ENCODE results near the gene PPP2R1B.
A peak's percentile ranks its signal among the peaks of the same experiment; 100 is the strongest.
"Not testable (repeated sequence)": the region's sequence is repeated elsewhere in the genome, so short reads cannot be mapped to it uniquely, and the experiment has no call there.

The PPP2R1B gene

DNA sequence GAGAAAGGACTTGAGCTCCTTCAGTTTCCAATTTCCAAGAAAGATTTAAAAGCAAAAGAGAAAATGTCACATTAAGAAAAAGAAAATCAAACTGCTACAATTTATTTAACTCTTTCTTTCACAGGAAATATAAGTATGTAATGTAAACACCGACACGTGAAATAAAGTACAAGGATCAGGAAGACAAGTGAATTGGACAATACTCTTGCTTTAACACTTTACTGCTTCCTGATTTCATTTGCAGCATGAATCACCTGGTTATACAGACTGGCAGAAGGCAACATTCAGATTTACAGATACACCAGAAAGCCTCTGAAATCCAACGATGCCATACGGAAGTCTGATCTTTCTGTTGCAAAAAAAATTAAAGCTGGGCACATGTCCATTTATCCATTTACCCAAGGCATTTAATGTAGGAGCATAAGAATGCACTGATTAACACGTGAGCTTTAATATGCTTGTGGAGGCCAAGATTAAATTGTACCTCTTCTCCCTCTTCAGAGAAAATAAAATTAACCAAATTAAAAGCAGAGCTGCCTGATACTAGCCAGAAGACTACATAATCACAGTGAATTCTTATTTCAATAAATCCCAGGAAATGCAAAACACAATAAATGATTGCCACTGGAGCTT is 16.0 kb upstream of the PPP2R1B start:
- DNase-seq = no peak

DNA sequence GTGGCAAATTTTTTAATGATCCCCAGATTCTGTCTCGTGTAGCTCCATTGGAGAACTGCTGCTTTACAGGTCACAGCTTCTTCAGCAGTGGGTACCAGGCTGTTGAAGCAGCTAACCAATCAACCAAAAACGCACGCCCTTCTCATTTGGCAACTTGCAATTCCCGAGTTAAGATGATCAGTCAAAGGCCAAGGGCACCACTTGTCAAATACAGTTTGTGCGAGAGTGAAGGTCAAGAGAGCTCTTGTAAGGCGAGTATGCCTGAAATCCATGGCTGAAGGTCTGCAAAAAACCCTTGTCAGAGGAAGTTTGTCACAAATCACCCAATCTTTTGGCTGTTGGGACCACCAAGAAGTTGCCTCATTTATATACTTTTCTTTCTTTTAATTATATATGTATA is 12.9 kb upstream of the PPP2R1B start:
- DNase-seq = no peak

DNA sequence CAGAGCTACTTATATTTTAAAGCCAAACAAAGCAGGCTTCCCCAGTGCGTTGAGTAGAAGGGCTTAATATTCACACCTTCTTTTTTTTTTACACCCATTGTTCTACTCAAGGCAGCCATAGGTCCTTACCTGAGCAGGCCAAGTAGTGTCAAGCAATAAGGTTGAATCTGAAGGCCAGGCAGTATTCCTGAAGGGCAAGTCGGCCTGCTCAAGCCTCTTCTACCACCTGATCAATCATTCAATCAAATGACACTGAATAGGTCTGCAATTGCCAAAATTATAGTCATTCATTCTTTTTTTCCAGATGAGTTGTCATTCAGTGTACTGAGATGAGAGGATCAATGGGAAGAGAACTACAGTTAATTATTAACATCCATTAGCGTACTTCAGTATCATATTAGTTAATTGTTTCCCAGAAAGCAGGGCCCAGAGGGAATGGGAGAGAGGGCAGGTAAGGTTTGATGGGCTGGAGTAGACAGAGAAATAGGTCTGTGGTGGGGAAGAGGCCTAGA is 11.9 kb upstream of the PPP2R1B start:
- no peak for DNase-seq

DNA sequence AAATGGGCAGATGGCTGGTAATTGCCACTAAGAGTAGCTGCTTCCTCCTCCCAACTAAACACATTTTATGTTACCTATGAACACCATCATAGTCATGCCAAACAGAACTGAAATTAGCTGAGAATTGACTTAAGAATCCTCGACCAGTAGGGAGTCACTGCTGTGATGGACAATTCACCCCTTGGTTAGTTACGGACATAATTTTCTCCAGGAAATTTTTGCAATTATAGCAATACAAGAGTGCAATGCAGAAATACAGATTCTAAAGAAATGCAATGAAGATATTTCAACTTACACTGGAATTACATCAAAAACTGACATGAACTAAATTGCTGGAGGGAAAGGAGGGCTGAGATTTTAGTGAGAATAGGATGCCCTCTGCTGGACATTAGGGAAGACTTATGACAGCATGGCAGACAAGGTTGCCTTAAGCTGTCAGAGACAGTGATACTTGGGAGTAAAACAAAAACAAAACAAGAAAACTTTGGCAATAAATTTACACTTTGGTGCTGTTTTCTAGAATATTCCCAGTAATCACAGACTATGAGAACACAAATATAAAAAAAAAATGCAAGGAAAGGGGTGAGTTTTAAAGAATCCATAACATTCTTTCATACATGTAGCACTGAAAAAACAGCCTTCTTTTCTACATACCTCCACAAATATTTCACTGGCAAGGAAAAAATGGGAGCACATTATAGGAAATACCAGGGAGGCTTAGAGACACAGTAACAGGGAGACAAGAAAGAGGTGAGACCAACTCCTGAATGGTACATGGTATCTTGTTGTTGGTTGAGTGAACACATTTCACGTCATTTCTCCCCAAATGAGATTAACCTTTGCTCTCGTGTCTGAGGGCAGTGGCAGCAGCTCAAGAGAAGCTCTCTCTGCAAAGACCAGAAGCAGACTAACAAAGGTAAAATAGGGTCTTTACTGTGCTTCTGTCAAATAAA is 11.2 kb upstream of the PPP2R1B start:
- DNase-seq = peak; percentile 64

DNA sequence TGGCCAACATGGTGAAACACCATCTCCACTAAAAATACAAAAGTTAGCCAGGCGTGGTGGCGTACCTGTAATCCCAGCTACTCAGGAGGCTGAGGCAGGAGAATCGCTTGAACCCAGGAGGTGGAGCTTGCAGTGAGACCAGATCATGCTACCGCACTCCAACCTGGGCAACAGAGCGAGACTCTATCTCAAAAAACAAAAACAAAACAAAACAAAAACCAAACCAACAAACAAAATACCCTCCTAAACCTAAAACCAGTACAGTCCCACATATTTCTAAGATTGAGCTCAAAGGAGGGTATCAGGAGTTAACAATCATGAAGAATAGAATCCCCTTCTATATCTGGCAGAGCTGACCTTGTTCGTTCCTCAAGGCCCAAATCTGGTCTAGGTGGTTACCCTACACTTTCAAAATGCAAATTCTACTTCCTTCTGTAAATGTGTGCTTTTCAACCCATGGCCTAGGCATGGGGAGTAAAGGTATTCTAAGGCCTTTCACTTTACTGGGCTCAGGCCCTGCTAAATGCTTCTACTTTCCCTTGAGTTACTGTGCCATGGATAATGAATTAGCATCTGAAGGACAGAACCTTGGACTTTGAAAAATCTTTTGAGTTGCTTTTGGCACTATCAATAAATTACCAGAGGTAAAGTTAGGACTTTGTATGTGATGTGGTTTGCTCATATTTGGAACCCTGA is 10.4 kb upstream of the PPP2R1B start:
- DNase-seq = no peak

DNA sequence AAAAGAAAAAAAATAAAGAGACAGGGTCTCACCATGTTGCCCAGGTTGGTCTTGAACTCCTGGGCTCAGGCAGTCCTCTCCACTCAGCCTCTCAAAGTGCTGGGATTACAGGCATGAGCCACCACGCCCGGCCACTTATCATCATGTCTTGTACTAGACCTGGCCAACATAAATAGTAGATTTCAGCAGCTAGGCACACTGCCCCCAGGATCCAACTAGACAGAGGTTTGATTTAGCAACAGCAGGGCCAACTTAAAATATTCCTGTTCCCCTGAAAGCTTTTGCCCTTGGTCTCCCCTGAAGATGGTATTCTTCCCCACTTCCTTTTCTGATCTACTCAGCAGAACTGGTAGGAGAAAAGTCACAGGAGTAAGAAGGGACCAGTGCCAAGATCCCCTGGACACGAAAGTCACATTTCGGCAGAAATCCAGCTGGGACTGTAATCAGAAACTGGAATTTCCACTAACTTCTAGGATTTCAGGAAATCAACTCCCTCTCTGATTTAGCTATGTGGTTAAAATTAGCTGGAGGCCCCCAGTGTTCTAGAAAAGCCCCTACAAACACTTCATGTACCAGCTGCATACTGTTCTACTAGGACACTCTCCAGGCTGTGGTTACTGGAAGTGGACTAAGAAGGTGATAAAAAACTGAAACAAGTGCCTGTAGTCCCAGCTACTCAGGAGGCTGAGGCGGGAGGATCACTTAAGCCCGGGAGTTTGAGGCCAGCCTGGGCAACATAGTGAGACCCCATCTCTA is 8.9 kb upstream of the PPP2R1B start:
- no peak for DNase-seq

DNA sequence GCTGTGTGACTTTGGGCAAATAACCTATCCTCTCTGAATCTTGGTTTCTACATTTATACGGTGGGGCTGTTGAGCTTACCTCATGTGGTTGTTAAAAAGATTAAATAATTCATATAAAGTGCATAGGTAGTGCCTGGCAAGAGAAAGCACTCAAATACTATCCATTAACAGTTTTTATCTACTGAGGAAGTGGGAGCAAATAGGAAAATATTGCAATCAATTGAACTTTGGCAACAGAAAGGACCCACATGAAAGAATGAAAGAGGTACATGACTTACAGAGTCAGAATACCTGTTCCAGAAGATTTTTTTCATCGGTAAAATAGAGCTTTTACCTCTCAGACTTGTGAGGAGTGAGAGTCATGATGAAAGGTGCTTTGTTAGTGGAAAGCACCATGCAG is 6.3 kb upstream of the PPP2R1B start:
- no peak for DNase-seq

GRCh38 chr11:111771205-111771604 is 5.0 kb upstream of the PPP2R1B start:
- not testable (repeated sequence) for DNase-seq

DNA sequence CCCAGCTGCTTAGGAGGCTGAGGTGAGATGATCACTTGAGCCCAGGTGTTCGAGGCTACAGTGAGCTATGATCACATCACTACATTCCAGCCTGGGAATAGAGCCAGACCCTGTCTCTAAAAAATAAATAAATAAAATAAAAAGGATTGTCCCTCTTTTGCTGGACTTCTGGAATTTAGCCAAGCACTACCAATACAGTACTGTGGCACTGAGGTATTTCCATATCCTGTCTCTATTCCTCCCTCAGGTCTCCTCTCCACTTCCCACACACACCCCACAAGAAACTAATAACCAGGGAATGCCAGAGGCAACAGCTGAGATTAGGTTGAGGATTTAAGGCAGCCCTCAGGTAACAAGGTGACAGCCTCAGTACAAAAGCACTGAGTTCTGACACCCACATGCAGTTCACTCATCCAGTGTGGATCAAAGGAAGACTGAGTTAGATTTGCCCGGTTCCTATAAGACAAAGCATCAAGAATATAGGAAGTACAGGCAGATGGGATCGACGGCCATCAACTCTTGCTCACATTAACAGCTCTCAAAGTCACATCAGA is 4.5 kb upstream of the PPP2R1B start:
- no peak for DNase-seq

- DNase-seq = no peak
These were observed 599 bp upstream of the PPP2R1B start for GRCh38 chr11:111766834-111767142.

DNA sequence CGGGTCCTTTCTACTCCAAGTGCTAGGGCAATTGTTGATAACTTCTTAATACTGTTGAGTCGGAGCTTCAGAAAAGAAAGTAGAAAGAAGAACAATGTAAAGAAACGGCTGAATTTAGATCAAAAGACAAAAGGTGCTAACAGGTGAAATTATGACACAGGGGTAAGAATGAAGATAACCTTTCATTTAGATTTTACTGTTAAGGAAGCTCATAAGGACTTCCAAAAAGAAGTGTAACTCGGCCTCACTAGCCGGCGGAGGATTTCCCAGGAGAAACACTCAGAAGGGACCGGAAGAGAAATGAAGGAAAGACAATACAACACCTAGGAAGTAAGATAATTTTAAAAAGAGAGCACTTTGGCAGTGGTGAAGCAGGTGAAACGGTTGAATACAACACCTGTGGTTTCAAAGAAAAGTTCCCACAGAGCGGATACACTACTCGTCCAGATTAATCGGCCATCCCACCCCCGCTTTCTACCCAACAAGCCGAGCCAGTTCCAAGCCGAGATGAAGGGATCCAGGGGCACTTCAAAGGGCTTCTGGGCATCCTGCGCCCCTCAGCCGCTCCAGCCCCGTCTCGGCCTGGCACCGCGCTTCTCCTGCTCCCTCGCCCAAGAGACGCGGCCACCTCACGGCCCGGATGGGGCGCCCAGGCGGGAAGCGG is 737 bp downstream of the PPP2R1B start:
- no peak for DNase-seq

DNA sequence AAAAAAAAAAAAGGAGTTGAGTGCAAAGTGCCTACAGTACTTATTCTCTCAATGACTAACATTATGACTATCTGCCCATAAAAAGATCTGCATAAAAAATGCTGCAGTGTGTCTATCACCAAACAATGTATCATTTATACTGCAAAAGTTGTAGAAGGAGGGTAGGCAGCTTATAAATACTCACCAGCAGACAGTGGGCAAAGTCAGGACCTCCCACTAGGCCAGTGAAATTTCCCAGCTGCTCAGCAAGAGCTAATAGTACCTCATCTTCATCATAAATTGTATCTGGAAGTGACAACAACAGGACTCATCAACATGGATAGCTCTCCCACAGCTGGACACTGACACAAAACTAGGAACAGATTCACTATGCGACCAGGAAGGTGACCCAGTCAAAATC is 1.6 kb downstream of the PPP2R1B start:
- DNase-seq = no peak

GRCh38 chr11:111762981-111763643 is 3.1 kb downstream of the PPP2R1B start:
- DNase-seq = no peak

DNA sequence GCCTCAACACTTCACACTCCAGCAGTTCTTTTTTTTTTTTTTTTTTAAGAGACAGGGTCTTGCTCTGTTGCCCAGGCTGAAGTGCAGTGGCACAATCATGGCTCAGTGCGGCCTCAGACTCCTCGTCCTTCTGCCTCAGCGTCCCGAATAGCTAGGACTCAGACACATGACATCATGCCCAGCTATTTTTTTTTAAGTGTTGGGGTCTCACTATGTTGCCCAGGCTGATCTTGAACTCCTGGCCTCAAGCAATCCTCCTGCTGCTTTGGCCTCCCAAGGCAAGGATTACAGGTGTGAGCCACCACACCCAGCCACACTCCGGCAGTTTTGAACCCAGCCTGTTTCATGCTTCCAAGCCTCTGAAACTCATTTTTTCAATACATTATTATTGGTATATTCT is 3.7 kb downstream of the PPP2R1B start:
- no peak for DNase-seq

- DNase-seq = no peak
These were observed 5.2 kb downstream of the PPP2R1B start for GRCh38 chr11:111761036-111761435.

DNA sequence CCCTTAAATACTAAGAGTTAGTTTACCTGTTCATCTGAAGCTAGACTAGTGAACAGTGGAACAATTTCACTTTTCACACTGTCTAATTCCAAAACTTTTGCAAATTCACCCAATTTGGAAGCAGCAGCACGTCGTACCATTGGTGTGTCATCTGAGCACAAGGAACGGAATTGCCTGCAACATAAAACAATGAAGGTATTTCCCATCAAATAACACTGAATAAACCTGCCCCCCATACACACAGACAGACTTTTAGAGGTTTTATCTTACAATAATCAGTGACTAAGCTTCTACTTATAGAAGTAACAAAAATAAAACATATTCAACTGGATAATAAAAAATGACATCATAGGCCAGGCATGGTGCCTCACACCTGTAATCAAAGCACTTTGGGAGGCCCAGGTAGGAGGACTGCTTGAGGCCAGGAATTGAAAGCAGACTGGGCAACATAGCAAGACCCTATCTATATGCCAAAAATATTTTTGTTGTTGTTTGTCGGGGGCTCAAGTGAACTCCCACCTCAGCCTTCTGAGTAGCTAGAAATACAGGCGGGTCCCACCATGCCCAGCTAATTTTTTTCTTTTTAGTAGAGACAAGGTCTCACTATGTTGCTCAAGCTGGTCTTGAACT is 6.3 kb downstream of the PPP2R1B start:
- DNase-seq = no peak

- DNase-seq = no peak
These were observed 6.8 kb downstream of the PPP2R1B start for GRCh38 chr11:111759376-111759775.

DNA sequence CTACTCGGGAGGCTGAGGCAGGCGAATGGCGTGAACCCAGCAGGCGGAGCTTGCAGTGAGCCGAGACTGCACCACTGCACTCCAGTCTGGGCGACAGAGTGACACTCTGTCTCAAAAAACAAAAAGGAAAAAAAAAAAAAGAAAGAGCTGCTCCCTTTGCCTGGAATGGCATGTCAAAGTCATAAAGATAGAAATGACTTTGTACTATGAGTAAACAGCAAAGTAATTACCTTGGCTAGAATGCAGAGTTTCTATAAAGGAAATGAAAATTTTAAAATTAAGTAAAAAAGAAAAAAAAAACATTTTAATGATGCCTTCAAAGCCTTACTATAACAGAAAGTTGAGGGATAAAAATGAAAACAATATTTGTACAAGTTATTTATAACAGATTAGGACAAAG is 10.1 kb downstream of the PPP2R1B start:
- DNase-seq = no peak

- DNase-seq = no peak
These were observed 16.5 kb downstream of the PPP2R1B start for GRCh38 chr11:111749646-111750045.

DNA sequence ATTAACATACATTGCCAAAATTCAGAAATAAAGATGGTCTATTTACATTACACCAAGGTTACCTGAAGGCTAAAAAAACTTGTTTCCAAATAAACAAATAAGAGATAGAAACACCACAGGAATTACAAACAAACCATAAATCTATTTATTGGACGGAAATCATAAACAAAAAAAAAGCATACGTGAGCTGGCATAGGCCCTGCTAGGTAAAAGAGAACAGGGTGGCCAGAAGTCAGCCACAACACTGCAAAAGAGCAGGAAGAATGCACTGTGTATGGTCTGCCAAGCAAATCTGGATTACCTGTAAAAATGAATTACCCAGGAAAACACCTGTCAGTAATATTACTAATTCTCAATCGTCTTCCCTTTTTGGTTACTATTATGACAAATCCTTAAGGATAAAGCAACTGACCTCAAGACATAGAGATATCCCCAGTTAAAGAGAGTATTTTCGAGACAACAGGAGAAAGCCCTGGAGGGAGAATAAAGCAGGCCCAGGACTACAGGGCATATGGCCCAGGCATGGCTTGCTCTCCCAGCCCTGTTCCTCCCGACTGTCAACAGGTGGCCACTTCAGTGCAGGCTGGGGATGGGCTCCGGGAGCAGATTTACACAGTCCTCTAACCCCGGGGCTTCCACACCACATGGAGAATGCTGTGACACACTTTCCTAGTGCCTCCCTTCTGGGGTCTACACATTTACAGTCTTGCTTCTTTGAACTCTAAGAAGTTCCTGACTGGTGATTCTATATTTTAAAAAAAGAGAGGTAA is 18.0 kb downstream of the PPP2R1B start:
- DNase-seq = no peak
